Hepatocyte (in vitro differentiated cells): ENCODE results near the gene PGD.

Experiments used
- CTCF ChIP-seq: fragments of 200-600 bp; sonication (generic); IDR thresholded peaks from 2 replicates; pipeline ENCODE4 v1.5.1; 2016; ENCODE audit warnings: antibody characterized with exemption, mild to moderate bottlenecking; ENCODE audit not compliant: poor library complexity
- EZH2 ChIP-seq: fragments of 200-600 bp; sonication (generic); IDR thresholded peaks from 2 replicates; pipeline ENCODE4 v1.6.1; 2016; ENCODE audit warnings: antibody characterized with exemption, mild to moderate bottlenecking, borderline replicate concordance

DNA sequence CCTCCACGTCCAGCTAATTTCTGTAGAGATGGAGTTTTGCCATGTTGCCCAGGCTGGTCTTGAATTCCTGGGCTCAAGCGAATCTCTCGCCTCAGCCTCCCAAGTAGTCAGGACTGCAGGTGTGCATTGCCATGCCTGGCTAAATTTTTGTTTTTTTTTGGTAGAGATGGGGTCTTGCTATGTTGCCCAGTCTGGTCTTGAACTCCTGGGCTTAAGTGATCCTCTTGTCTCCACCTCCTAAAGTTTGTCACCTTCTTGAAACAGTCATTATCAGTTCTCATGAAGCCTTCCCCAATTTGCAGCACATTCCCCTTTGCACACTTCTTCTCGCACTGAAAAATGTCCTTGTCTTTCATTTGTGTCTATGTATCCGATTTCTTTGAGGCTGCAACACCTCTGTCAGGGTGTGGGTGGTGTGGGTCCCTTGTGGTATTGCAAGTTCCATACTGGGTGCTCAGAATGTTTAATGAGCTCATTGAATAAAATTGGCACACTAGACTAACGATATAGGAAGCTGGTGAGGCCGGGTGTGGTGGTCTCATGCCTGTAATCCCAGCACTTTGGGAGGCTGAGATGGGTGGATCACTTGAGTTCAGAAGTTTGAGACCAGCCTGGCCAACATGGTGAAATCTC lies 48.0 kb downstream of the PGD start:
- no peak for TF ChIP-seq EZH2
- no peak for TF ChIP-seq CTCF
